Measurements from ENCODE around the gene RBMS1. TPM values are rescaled to one million over a fixed set of nuclear protein-coding genes. Genes with fewer than 3 reads are reported as not detected.

The RBMS1 gene
- total RNA-seq, 1 experiment from 2014 or later, result 91.9 TPM

DNA sequence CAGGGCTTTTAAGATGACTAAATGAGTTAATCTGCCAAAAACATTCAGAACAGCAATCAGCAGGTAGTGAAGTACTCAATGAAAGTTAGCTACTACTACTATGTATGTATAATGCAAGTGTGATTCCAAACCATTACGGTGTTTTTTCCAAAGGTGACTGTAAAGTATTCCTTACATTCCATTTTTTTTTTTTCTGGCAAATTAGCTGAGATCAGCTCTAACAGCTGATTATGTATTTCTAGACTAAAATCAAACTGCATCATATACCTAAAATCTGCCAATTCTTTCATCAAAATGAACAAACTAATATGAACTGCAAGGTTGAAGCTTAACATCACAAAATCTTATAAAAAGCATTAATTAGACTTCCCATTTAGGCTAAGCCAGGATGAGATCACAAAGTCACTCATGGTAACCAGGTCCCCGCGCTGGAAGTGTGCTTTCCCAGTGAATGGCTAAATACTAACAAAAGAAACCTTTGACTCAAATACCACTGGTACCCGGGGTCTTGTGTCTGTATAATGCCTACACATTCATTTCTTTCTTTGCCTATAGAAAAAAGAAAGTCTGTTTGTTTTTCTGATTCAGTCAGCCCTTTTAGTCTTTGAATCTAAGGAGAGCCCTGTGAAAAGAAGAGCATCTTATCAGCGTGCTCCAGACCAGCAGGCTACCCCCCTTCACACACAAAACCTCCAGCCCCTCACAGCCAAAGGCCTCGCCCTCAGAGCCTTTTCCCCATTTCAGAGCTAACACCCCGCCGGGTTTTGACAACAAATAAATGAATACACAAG, 88.3 kb downstream of the RBMS1 start:
- no peak for DNase-seq
- POLR2A ChIA-PET, result no interaction called here
- no peaks in the 10 kb centered on the region for H3K27me3 Mint-ChIP-seq (ENCODE audit: insufficient read depth, unreplicated experiment)
- TF ChIP-seq, protein P1, sequence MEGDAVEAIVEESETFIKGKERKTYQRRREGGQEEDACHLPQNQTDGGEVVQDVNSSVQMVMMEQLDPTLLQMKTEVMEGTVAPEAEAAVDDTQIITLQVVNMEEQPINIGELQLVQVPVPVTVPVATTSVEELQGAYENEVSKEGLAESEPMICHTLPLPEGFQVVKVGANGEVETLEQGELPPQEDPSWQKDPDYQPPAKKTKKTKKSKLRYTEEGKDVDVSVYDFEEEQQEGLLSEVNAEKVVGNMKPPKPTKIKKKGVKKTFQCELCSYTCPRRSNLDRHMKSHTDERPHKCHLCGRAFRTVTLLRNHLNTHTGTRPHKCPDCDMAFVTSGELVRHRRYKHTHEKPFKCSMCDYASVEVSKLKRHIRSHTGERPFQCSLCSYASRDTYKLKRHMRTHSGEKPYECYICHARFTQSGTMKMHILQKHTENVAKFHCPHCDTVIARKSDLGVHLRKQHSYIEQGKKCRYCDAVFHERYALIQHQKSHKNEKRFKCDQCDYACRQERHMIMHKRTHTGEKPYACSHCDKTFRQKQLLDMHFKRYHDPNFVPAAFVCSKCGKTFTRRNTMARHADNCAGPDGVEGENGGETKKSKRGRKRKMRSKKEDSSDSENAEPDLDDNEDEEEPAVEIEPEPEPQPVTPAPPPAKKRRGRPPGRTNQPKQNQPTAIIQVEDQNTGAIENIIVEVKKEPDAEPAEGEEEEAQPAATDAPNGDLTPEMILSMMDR (IDR thresholded peaks at IDR 0.05; ENCODE audit: insufficient read depth in 1 of 2, low read depth in 1 of 2, low read length in 1 of 2, severe bottlenecking in 1 of 2, unreplicated experiment in 1 of 2), result no peak
- intact Hi-C loops (cut with micrococcal nuclease; ENCODE audit: unreplicated experiment), result loop anchor here (5.0 kb wide), 1 partner anchor 567 kb away; no protein-coding TSS in a partner anchor
- peak overlapping the region; percentile 35 for H3K27ac Mint-ChIP-seq (ENCODE audit: unreplicated experiment)
- CTCF ChIA-PET, result interaction anchor here (0.7 to 1.2 kb wide), 2 partner anchors 28 to 565 kb away, joined by 3 read pairs; no protein-coding TSS in a partner anchor
- H3K4me3 ChIP-seq (ENCODE audit: low read depth, low read length), result no peak overlapping the region
- no TSS peak for BruUV-seq (replicated peaks)
- peaks cover 16% of the 10 kb centered on the region for H3K36me3 Mint-ChIP-seq (ENCODE audit: insufficient read depth, unreplicated experiment)
- H3K4me3 Mint-ChIP-seq (ENCODE audit: unreplicated experiment), result peak overlapping the region; percentile 75
- no peaks in the 10 kb centered on the region for H3K9me3 ChIP-seq
- H3K36me3 ChIP-seq (ENCODE audit: control insufficient read depth, insufficient read depth, low read length), result peaks cover 1% of the 10 kb centered on the region; the same call in 1 of the 2 replicates
- H3K9me3 Mint-ChIP-seq (ENCODE audit: unreplicated experiment), result no peaks in the 10 kb centered on the region
- peaks cover 43% of the 10 kb centered on the region for H3K4me1 ChIP-seq
- H3K4me1 Mint-ChIP-seq (ENCODE audit: low read depth, unreplicated experiment), result peaks cover 44% of the 10 kb centered on the region
- H3K27me3 ChIP-seq (replicated peaks; ENCODE audit: control insufficient read depth, insufficient read depth, low read length), result no peaks in the 10 kb centered on the region

DNA sequence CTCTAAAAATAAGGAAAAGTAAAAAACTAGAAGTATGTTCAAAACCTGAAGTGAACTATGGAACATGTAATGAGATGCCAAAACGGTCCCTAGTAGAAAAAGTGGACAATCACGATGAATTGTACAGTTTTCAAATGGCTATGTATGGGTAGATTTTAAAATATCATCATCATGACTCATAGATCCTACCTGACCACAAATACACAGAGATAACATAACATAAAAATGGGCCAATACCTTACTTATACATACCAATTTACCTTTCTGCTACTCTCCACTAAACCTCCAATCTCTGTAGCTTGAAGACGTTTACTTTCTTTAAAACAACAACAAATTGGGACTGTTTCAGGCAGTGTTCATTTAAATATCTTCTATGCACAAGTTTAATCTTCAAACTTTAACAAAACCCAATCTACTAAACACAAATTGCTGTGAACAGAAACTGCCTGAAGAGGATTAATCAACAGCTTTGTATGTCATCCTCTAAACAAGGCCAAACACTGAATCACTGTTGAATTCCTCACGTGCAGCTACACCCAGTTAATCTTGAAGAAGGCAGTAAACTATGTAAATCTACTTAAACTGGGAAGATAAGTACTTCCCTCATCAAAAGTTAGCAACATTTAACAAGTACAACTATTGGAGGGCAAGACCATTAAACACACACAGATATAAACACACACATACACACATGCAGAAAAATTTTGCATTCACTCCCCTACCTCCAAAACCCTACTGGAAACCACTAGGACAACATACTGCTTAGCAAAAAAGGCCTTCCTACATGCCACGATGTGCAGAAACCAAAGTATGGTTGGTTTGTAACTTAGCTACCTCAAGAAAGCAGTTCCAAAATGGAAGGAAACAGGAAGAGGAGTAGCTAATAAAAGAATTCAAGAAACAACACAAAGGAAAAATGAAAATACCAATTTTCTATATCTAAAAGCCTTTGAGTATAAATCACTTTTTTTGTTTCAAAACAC, 90.3 kb downstream of the RBMS1 start:
- H3K27me3 Mint-ChIP-seq (ENCODE audit: insufficient read depth, unreplicated experiment), result no peaks in the 10 kb centered on the region
- peaks cover 46% of the 10 kb centered on the region for H3K4me1 ChIP-seq
- H3K4me1 Mint-ChIP-seq (ENCODE audit: low read depth, unreplicated experiment), result peaks cover 30% of the 10 kb centered on the region
- no TSS peak for BruUV-seq (replicated peaks)
- TF ChIP-seq, protein P1 (IDR thresholded peaks at IDR 0.05; ENCODE audit: insufficient read depth in 1 of 2, low read depth in 1 of 2, low read length in 1 of 2, severe bottlenecking in 1 of 2, unreplicated experiment in 1 of 2), result no peak
- CTCF ChIA-PET, result interaction anchor here (1.3 kb wide), 1 partner anchor 567 kb away, joined by 3 read pairs; no protein-coding TSS in a partner anchor
- DNase-seq, result no peak
- H3K27me3 ChIP-seq (replicated peaks; ENCODE audit: control insufficient read depth, insufficient read depth, low read length), result no peaks in the 10 kb centered on the region
- intact Hi-C loops (cut with micrococcal nuclease; ENCODE audit: unreplicated experiment), result no loop called here
- H3K4me3 ChIP-seq (ENCODE audit: low read depth, low read length), result no peak overlapping the region
- H3K4me3 Mint-ChIP-seq (ENCODE audit: unreplicated experiment), result no peak overlapping the region
- POLR2A ChIA-PET, result no interaction called here
- H3K27ac Mint-ChIP-seq (ENCODE audit: unreplicated experiment), result peak overlapping the region; percentile 28
- peaks cover 11% of the 10 kb centered on the region for H3K36me3 Mint-ChIP-seq (ENCODE audit: insufficient read depth, unreplicated experiment)
- no peaks in the 10 kb centered on the region for H3K9me3 Mint-ChIP-seq (ENCODE audit: unreplicated experiment)
- H3K36me3 ChIP-seq (ENCODE audit: control insufficient read depth, insufficient read depth, low read length), result peaks cover 1% of the 10 kb centered on the region; the same call in 1 of the 2 replicates
- no peaks in the 10 kb centered on the region for H3K9me3 ChIP-seq

DNA sequence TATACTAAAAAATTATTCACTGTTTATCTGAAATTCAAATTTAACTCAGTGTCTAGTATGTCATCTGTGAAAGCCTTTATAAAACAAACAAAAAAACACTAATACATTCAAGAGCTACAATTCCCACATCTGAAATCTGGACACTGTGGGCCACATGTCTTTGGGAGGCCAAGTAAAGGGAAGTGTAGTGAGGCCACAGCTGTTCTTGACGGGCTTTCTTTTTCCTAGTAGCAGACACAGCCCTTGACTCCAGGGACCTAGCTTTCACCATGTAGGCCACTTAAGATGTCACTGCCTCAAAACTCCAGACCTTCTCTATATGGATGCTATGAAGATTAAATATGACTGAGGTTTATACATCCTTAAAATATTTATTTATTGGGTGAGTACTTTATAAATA, 91.1 kb downstream of the RBMS1 start:
- Mint-ChIP-seq H3K27me3 (ENCODE audit: insufficient read depth, unreplicated experiment) (no peaks in the 10 kb centered on the region), H3K4me3 (ENCODE audit: unreplicated experiment) (no peak overlapping the region), H3K27ac (ENCODE audit: unreplicated experiment) (no peak overlapping the region), H3K4me1 (ENCODE audit: low read depth, unreplicated experiment) (peaks cover 27% of the 10 kb centered on the region), H3K9me3 (ENCODE audit: unreplicated experiment) (no peaks in the 10 kb centered on the region), H3K36me3 (ENCODE audit: insufficient read depth, unreplicated experiment) (peaks cover 6% of the 10 kb centered on the region)
- DNase-seq, result no peak
- H3K4me1 ChIP-seq, result peaks cover 51% of the 10 kb centered on the region
- CTCF ChIA-PET, result interaction anchor here (1.3 kb wide), 1 partner anchor 568 kb away, joined by 3 read pairs; no protein-coding TSS in a partner anchor
- TF ChIP-seq, protein P1 (IDR thresholded peaks at IDR 0.05; ENCODE audit: insufficient read depth in 1 of 2, low read depth in 1 of 2, low read length in 1 of 2, severe bottlenecking in 1 of 2, unreplicated experiment in 1 of 2), result no peak
- H3K27me3 ChIP-seq (replicated peaks; ENCODE audit: control insufficient read depth, insufficient read depth, low read length), result no peaks in the 10 kb centered on the region
- intact Hi-C loops (cut with micrococcal nuclease; ENCODE audit: unreplicated experiment), result no loop called here
- no peaks in the 10 kb centered on the region for H3K9me3 ChIP-seq
- no peak overlapping the region for H3K4me3 ChIP-seq (ENCODE audit: low read depth, low read length)
- POLR2A ChIA-PET, result no interaction called here
- peaks cover 1% of the 10 kb centered on the region; the same call in 1 of the 2 replicates for H3K36me3 ChIP-seq (ENCODE audit: control insufficient read depth, insufficient read depth, low read length)
- no TSS peak for BruUV-seq (replicated peaks)
